Measurements from ENCODE around the gene SETBP1.

SETBP1 gene

DNA sequence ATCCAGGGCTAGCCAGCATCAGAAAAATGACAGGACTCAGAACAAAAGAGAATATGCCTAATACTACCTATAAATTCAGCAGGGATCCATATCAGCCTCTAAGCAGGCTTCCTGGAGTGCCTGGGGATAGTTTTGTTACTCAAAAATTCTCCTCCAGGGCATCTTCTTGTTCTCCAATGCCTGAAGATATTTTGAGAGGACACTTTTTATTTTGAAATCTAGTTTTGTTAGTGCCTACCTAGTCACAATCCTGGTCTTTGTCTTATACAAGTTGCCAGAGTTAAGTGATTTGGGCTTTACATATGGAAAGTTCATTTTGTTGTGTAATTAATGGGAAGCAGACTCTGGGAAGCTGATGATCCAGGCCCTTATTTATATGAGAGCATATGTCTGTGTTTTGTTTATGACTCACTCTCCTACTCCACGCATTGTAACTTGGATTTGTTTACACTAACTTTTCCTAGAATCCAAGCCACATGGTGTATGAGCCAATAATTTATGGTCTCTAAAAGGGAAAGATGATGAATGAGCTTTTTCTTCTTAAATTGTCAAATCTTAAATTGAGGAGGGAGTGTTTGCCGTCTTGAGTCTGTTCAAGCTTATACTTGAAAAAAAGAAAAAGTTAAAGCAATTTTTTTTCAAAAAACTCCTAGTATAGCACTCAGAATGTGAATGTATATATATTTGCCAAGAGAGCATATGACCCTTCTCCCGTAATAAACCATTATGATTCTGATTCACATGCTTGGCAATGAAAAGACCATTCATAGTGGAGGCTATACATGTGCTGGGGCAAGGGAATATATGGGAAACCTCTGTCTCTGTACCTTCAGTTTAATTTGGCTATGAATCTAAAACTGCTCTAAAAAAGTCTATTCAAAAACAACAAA lies 370.3 kb downstream of the SETBP1 start:
- DNase-seq, result no peak

DNA sequence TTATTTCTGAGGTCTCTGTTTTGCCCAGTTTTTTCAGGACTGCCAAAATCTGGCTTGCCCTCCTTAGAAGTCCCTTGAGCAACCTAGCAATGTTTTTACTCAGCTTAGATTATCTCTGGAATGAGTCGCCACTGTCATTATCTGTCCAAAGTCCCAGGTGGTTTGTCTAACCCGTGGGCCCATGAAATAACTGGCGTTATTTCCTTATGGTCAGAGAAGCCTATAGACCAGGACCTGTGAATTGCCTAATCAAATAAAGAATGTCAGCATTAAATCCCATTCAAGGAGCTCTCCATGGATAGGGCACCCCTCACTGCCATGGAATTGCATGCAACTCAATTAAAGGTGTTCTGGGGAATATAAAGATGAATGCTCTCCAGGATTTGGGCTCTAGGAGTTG lies 373.9 kb downstream of the SETBP1 start:
- DNase-seq, result no peak

DNA sequence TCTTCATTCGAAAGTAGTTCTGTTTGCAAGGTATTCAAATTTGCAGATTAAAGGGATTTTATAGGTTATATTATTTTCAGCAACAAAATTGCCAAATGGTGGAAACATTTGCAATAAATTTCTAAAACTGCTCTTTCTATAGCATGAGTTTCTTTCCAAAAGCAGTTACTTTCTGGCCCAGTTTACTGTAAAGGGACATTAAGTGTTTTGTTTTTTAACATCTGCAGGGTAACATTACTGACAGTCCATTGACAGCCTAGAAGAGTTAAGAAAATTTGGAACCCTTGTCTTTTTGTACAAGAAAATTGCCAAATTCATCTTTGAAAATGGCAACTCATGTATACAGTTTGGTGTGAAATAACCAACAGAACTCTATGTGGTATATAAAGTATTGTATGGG lies 375.1 kb downstream of the SETBP1 start:
- no peak for DNase-seq

DNA sequence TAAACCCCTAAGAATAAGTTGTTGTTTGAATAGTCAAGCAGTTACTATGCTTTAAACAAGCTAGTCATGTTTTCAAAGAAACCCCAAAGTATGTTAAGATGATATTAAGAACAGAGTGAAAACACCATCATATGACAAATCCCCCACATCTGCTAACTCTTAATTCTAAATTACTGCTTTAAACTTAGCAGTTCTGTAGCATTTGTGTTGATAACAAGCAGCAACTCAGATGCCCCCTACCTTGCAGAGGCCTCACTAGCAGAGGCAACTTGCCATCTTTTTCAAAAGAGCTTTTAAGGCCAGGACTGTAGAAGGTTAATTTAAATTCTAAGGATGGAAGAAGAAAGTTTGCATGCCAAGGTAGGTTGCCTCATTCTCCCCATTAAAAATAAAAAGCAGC lies 376.2 kb downstream of the SETBP1 start:
- no peak for DNase-seq

DNA sequence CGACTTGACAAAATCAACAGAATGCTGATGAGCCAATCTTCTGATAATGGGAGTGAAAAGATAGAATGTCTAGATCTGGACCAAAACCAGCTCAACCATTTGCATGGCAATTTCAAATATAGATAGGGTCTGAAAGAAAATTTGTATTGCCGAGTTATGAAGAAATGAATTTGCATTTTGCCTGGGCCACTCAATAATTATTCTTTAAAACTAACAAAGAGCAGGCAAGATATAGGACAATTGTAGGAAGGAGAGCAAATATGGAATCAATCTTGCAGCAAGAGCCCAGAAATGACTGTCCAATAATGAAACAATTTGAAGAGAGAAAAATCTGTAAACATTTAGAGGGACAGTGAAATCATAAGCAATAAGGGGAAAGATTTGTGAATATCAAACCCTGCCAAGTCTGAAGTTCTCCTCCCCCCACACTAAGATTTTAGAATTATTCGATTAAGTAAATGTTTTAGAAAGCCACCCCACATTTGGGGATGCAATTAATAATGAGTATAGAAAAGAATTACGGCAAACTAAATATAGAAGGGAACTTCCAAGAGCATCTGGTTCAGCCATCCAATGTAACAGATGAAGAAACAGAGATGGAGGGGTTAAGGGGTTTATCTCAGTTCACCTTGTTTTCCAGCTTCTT lies 377.4 kb downstream of the SETBP1 start:
- DNase-seq, result no peak

DNA sequence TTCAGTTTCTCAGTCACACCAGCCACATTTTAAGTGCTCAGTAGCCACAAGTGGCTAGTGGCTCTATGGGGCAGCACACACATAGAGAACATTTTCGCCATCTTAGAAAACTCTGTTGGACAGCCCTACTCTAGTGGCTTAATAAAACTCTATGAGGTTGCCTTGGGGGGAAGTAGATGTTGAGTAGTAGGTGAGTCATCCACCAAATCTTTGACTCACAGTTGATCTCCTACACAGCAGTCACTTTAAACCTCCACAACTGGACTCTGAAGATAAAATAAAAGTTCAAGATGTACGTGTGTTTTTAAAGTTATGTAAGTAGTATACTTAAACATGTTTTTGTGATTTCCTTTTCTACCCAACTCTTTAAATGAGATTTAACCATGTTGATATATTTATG lies 379.0 kb downstream of the SETBP1 start:
- DNase-seq, result peak; percentile 53

DNA sequence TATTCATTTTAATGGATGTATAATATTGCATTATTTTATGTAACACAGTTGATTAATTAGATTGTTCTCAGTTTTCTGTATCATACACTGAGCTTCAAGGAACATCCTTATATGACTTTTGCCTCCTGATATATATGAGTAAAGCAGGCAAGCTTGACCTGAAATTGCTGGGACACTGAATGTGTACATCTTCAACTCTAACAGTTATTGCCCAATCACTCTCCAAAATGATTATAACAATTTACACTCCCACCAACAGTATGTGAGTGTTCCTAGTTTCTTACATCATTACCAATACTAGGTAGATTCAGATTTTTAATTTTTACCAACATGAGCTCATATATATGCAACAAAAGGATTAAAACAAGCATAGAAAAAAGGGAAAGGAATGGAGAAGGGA lies 379.4 kb downstream of the SETBP1 start:
- no peak for DNase-seq

DNA sequence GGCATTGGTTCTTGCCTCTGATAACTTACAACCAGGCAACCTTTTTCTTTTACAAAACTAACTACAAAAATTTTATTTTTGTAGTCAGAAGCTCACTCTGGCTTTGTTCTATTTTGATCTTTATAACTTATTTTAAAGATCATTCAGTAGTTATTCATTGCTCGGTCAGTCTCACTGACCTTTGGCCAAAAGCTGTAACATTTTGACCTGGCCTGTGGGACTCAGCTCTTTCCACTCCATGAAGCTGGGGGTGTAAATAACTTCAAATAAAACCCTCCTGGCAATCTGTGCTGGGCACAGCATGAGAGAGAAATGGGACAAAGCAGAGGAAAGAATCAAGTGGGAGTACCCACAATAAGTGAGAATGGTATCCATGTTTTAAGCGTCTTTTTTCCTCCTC lies 380.7 kb downstream of the SETBP1 start:
- DNase-seq, result no peak

DNA sequence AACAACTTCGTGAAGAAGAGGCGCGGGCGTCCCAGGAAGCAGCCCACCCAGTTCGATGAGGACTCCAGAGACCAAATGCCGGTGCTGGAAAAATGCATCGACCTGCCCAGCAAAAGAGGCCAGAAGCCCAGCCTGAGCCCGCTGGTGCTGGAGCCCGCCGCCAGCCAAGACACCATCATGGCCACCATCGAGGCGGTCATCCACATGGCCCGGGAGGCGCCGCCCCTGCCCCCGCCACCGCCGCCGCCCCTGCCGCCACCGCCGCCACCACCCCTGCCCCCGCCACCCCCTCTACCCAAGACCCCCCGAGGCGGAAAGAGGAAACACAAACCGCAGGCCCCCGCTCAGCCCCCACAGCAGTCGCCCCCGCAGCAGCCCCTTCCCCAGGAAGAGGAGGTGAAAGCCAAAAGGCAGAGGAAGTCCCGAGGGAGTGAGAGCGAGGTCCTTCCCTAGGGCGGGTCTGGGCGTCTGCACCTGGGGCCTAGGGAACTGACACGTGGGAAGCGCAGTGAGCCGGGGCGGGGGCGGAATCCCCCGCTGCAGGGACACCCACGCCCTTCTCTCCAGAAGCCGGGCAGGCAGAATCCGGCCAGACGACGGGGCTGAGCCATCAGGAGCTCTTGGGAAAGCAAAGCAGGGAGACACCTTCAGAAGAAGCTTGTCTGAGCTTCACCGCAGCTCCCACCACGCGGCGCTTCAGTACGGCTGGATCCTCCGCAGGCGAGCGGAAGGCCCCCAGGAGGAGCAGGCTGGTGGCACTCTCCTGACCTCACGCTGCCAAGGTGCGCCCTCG lies 382.8 kb downstream of the SETBP1 start:
- no peak for DNase-seq

DNA sequence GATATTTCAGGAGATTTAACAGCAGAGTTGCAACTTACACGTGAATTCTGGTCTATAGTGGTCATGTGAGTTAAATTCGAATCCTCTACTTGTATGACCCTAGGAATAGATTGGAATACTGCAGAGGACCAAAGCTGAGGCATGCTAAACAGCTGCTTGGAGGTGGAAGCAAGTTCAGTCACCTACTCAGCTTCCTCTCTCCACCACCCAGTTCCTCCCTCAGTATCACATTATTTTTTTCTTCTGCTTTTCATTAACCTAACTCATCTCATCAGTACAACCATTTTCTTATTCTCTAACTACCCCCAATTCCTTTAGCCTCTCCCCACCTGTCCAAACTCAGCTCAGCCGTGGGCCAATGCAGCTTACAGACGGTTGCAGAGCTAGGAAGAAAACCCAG lies 385.5 kb downstream of the SETBP1 start:
- no peak for DNase-seq

DNA sequence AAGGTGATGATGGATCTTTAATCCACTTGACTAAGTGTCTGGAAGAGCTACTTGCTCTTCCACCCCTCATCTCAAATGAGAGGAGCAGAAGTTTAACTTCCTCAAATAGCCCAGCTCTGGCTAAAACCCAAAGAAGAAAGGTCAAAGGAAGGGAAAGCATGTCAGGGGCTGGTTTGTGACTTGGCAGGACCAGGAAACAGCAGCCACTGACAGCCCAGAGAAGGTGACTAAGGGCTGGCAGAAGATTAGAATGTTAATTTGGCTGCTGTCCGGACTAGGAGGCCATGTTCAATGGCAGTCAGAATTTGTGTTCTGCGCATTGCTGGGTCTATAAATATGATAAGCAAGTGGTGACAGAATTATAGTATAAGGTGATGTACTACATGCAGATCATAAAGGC lies 386.2 kb downstream of the SETBP1 start:
- DNase-seq, result peak; percentile 31

DNA sequence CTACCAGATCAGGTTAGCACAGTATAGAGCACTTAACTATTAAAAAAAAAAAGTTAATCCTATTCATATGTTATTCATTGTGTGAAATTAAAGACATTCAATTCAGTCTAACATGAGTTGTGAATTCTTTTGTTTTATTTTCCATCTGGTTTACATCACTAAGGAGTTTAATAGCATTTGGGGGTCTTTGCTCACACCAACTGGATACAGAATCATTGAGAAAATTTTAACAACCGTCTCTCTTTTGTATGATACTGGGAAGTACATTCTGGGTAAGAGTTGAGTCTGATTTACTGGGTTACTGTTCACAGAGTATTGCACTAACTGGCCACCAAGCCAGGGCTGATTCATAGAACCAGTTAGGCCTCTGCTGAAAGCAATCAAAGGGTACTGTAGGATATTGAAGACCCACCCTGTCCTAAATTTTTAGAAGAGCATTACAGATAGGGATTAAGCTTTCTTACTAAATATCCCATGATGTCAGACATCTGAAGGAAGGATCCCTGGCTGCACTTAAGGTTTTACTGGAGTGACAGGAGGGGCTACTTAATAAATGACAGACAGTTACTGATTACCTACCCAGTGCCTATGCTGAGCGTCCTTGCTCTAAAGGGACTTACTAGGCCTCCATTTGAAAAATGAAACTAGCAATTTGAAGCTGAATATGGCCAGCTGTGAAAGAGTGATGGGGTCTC lies 387.9 kb downstream of the SETBP1 start:
- DNase-seq, result no peak

DNA sequence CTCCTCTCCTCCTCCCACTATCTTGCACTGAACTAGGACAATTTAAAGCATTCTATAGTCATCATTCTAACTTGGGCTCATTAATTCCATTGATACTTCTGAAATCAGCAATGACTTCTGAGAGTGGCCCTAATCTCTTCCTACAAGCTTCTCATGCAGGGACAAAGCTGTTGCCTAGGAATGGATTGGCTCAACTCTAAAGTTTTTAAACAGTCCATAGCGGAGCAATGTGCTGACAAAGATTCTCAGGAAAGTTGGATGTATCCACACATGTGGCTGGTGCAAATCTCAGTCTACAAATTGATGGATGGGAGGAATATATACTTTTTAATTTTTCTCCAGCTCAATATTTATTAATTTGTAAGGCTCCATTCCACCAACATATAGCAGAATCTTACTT lies 388.9 kb downstream of the SETBP1 start:
- DNase-seq, result no peak

DNA sequence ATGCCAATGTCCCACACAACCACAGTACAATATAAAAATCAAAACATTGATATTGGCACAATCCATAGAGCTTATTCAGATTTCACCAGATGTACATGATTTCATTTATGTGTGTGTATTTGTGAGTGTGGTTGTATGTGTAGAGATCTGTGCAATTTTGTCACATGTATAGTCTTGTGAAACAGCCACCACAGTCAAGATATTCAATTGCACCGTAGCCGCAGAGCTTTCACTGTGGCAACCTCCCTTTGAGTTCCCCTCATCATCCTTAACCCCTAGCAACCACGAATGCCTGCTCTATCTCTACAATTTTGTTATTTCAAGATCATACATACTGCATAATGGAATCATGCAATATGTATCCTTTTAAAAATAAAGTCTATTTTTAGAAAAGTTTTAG lies 391.3 kb downstream of the SETBP1 start:
- DNase-seq, result peak; percentile 4

DNA sequence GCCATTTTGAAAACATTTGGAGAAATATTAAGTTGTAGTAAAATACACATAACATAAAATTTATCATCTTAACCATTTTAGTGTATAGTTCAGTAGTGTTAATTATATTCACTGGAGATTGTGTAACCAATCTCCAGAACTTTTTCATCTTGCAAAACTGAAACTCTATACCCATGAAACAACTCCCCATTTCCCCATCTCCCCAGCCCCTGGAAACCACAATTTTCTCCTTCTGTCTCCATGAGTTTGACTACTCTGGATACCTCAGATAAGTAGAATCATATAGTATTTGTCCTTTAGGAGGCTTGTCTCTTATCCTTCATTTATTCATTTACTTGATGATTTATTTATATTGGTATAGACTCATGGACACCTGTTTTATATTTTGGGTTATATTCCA lies 392.9 kb downstream of the SETBP1 start:
- no peak for DNase-seq

DNA sequence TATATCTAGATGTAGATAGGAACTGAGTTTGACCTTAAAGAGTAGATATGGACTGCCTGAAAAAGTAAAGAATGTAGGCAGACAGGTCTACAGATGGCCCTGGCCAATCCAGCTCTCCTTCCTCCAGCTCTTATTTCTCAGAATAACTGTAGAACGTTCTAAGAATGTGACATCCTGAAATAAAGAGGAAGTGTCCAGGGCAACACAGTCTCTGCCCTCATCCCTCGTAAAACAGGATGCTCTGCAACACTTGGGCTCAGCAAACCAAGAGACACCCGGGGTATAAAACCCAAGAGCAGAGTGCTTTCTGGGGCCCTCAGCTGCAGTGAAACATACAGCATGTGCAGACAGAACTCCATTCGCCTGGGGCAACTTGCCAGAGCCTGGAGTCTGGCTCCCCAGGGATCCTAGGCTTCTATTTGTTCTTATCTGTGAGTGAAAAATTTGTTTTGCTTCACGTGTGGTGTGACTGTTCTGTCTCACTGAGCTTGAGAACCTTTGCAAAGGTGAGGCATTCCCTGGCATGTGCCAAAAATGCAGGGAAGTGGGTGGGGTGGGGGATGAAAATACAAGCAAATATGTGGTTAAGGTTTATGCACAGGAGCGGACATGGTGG lies 401.0 kb downstream of the SETBP1 start:
- peak; percentile 5 for DNase-seq

DNA sequence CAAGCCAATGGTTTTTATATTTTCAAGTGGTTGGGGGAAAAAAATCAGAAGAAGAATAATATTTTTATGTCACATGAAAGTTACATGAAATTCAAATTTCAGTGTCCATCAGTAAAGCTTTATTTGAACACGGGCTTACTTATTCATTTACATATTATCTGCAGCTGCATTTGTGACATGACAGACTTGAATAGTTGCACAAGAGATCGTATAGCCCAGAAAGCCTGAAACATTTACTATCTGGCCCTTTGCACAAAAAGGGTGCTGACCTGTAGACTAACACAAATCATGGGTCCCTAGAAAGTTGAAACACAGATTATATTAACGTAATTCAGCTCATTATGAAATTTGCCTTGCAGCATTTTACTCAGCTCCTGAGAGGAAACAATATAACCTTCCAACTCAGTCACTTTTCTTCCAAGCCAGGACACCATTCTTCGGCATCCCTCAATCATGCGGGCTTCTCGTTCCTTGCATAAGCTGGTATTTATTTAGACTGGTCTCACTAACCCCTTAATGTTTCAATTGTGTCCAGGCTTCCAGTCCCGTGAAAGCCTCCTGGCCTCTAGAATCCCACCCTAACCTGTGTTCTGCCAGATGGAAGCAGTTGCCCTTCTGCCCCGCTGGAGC lies 402.7 kb downstream of the SETBP1 start:
- no peak for DNase-seq

DNA sequence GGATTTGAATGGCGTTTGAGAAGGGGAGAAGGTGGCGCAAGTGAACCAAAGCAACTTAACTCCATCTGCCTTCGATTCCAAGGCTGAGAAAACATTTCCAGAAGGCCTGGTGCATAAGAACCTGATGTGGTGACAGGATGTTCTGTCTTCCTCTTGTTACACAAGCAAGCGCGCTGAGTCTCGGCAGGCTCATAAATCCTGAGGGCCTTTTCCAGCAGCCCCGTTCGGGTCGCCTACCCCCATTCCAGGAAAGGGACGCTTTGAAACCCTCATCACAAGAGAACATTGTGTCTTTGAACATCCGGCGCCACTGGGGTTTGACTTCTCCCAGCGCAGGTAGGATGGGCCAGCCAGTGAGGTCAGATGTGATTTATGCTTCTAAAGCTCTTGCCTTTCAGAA lies 403.5 kb downstream of the SETBP1 start:
- no peak for DNase-seq

DNA sequence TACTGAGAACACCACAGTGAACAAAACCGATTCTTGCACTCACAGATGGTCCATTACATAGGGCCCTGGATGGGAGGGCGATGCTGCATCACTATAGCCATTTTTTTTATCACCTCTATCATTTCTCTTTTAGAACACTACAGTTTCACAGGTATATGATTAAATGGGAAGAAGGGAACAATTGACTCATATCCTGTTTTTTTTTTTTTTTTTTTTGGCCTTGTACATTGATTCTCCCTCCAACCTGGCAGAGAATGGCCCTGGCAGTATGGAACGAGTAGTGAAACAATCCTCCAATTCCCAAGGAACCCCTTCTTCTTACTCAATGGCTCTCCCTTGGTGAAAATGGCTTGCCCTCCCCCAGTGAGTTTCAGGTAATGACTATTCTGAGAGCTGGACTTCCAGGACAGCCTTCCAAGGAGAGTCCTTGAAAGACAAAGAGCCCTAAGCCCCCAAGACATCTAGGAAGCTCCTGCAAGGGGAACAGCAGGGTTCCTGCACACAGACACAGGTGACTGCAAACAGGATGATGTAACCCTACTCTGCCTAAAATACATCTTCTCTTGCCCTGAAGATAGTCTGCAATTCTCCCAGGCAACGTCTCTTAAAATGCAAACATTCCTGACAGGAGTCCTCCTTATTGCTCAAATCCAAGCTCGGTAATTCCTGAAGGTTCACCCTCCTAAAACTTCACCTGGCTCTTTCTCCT lies 405.4 kb downstream of the SETBP1 start:
- DNase-seq, result no peak

DNA sequence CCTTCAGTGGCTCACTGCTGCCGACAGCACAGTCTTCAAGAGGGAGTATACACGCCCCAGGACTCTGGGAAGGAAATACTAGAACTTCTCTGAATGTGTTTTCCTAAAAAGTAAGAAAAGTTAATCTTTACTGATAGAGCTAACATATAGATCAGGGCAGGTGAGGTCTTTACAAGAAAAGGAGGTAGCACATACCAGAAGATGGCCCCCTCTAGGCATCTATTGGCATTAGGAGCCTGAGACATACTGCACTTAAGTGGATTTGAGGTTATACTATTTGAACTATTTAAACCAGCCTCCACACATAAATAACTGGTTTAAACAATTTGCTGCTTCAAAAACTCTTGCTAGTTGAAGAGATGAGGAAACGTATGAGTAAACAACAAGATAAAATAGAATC lies 406.1 kb downstream of the SETBP1 start:
- DNase-seq, result no peak

DNA sequence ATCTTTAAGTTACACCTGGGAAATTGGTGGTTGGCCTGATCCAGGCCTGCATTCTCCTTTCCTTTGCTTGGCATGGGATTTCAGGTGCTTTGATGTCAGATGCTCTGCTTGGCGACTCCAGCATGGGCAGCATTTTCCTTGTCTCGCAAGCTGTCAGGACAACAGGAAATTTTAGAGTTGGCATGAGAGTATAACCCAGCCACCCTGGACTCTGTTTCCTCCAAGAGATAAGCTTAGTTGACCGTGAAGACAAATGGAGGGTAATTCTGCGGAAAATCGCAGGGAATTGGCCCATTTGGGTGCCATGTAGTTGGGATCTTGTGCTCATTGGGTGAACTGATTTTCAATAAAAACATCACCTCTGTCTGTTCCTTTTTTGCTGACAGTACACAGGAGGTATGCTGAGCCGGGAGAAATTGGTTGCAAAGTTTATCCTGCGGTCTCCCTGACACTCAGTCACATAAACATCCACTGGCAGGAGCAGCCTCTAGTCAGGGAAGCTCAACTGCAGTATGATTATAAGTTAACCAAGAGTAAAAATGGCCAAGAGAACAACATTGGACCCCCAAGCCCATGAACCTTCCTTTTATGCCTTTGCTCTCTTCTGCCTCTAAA lies 409.9 kb downstream of the SETBP1 start:
- no peak for DNase-seq
